HepG2 (cell line): ENCODE results near the gene ZBP1. TPM values are rescaled to one million over a fixed set of nuclear protein-coding genes. Genes with fewer than 3 reads are reported as not detected.

ENCODE experiments used
- ATAC-seq: fragments of 200-7000 bp; cut with Tn5 transposase; 3 replicates; pipeline ENCODE4 v1.9.1; 2020; ENCODE audit warnings: mild to moderate bottlenecking, moderate library complexity
- BruUV-seq: library from RNA; stranded (reverse); fragments of 400-500 nt; replicated peaks from 2 replicates; lab custom pipeline; 2021; lab: Mats Ljungman, UMichigan
- CTCF ChIA-PET: fragments of 300-600 bp; formaldehyde crosslinking; extraction: SDS; loops from one replicate; lab custom pipeline; 2021; ENCODE audit warnings: low total read pairs, inconsistent platforms, low intra/inter-chr PET ratio; lab: Yijun Ruan, JAX
- POLR2A ChIA-PET: fragments of 350-600 bp; sonication (Branson Sonifier 250); formaldehyde crosslinking; loops from one replicate; lab custom pipeline; 2020; ENCODE audit warnings: antibody characterized with exemption, inconsistent platforms; lab: Yijun Ruan, JAX
- DNase-seq: peaks from one replicate; pipeline ENCODE4 v3.0.0-alpha.2; 2015; ENCODE audit warnings: low spot score
- FAIRE-seq: peaks from 3 replicates; lab custom pipeline; 2011; peaks lifted over from hg19 to GRCh38; lab: Jason Lieb, UNC
- H2AFZ ChIP-seq: one replicate; pipeline ENCODE4 v1.6.1; 2011; ENCODE audit warnings: low read length, inconsistent platforms
- H3K27ac ChIP-seq: fragments of 300-600 bp; 3 replicates; pipeline ENCODE4 v1.8.0; 2011; ENCODE audit warnings: mixed run types, mild to moderate bottlenecking, mixed read lengths, low read length, inconsistent platforms; ENCODE audit not compliant: insufficient read depth; ENCODE audit errors: extremely low read length
- H3K27me3 ChIP-seq, 2 experiments: fragments of 200-600 bp in 1 of 2; 2 replicates in 1 of 2; 3 replicates in 1 of 2; pipeline versions ENCODE4 v1.6.0 to v1.8.0; 2011; ENCODE audit warnings: low read length in 2 of 2, mild to moderate bottlenecking in 2 of 2, moderate library complexity in 2 of 2, inconsistent platforms in 1 of 2; ENCODE audit not compliant: insufficient read depth in 2 of 2, control insufficient read depth in 1 of 2
- H3K36me3 ChIP-seq, 2 experiments: fragments of 200-600 bp in 1 of 2; replicated peaks in 1 of 2; 2 replicates in 1 of 2; 3 replicates in 1 of 2; pipeline versions ENCODE4 v1.5.1 to v1.8.0; 2011; ENCODE audit warnings: low read length in 2 of 2, inconsistent platforms in 1 of 2; ENCODE audit not compliant: insufficient read depth in 2 of 2, control insufficient read depth in 1 of 2
- H3K4me1 ChIP-seq: 2 replicates; pipeline ENCODE4 v1.5.1; 2012; ENCODE audit warnings: low read length, inconsistent platforms; ENCODE audit not compliant: insufficient read depth
- H3K4me2 ChIP-seq: 2 replicates; pipeline ENCODE4 v1.6.0; 2011; ENCODE audit warnings: low read depth, low read length, inconsistent platforms
- H3K4me3 ChIP-seq, 3 experiments: fragments of 200-600 bp in 1 of 3; sonication (generic), shearing (Covaris generic) in 1 of 3; replicated peaks in 1 of 3; 2 replicates each; pipeline ENCODE4 v1.5.1; 2011 to 2016; ENCODE audit warnings: low read length in 3 of 3, inconsistent platforms in 2 of 3, low read depth in 2 of 3, mild to moderate bottlenecking in 2 of 3, control low read depth in 1 of 3, mixed read lengths in 1 of 3; ENCODE audit not compliant: insufficient read depth in 1 of 3
- H3K79me2 ChIP-seq: one replicate; pipeline ENCODE4 v1.6.1; 2011; ENCODE audit warnings: low read length, inconsistent platforms; ENCODE audit not compliant: insufficient read depth
- H3K9ac ChIP-seq: 2 replicates; pipeline ENCODE4 v1.6.0; 2011; ENCODE audit warnings: mild to moderate bottlenecking, low read depth, low read length, inconsistent platforms; ENCODE audit not compliant: insufficient read depth
- H3K9me3 ChIP-seq: 2 replicates; pipeline ENCODE4 v1.5.1; 2012; ENCODE audit warnings: mild to moderate bottlenecking, low read length
- H4K20me1 ChIP-seq: 2 replicates; pipeline ENCODE4 v1.6.0; 2011; ENCODE audit warnings: inconsistent platforms, mild to moderate bottlenecking, low read length, moderate library complexity; ENCODE audit not compliant: insufficient read depth
- DRAP1 ChIP-seq: IDR thresholded peaks from 2 replicates; pipeline ENCODE4 v1.6.1; 2016; ENCODE audit warnings: missing genetic modification reagents, missing compliant biosample characterization
- FOXC1 ChIP-seq: sonication (generic); formaldehyde crosslinking; IDR thresholded peaks from 2 replicates; pipeline ENCODE4 v1.8.0; 2022; ENCODE audit warnings: mild to moderate bottlenecking, missing genetic modification reagents, borderline replicate concordance
- RNF219 ChIP-seq: sonication (generic); formaldehyde crosslinking; IDR thresholded peaks from 2 replicates; pipeline ENCODE4 v1.5.0; 2020; ENCODE audit warnings: mild to moderate bottlenecking, missing genetic modification reagents
- SMC3 ChIP-seq: IDR thresholded peaks from 2 replicates; pipeline ENCODE4 v1.6.1; 2011; ENCODE audit warnings: low read length, improper control_type of control experiment
- SOX6 ChIP-seq, 2 experiments: fragments of 450-650 bp in 1 of 2; sonication (generic) in 1 of 2; formaldehyde crosslinking in 1 of 2; IDR thresholded peaks; 2 replicates each; pipeline versions ENCODE4 v1.4.0 to v1.6.1; 2017 to 2020; ENCODE audit warnings: antibody characterized with exemption in 1 of 2, mild to moderate bottlenecking in 1 of 2, missing genetic modification reagents in 1 of 2
- TCF7L2 ChIP-seq: IDR thresholded peaks from 2 replicates; pipeline ENCODE4 v1.6.1; 2011; ENCODE audit warnings: mild to moderate bottlenecking, low read depth, low read length, moderate library complexity
- XBP1 ChIP-seq: sonication (generic); formaldehyde crosslinking; IDR thresholded peaks from 2 replicates; pipeline ENCODE4 v1.5.0; 2020; ENCODE audit warnings: missing genetic modification reagents
- ZNF354B ChIP-seq: sonication (generic); formaldehyde crosslinking; IDR thresholded peaks from 2 replicates; pipeline ENCODE4 v1.8.0; 2022; ENCODE audit warnings: mild to moderate bottlenecking, missing genetic modification reagents
- ZNF563 ChIP-seq: sonication (generic); formaldehyde crosslinking; IDR thresholded peaks from 2 replicates; pipeline ENCODE4 v1.8.0; 2022; ENCODE audit warnings: mild to moderate bottlenecking, moderate library complexity, missing genetic modification reagents
- ZNF564 ChIP-seq: sonication (generic); formaldehyde crosslinking; IDR thresholded peaks from 2 replicates; pipeline ENCODE4 v1.8.1; 2023; ENCODE audit warnings: mild to moderate bottlenecking, missing genetic modification reagents
- ZNF570 ChIP-seq: sonication (generic); formaldehyde crosslinking; IDR thresholded peaks from 2 replicates; pipeline ENCODE4 v1.4.0; 2020; ENCODE audit warnings: mild to moderate bottlenecking, missing genetic modification reagents, borderline replicate concordance
- ZNF850 ChIP-seq: sonication (generic); formaldehyde crosslinking; conservative IDR thresholded peaks from 2 replicates; pipeline ENCODE4 v1.9.0; 2021; ENCODE audit warnings: mild to moderate bottlenecking, missing genetic modification reagents
- WGBS: methylation state at CpG from one replicate; pipeline ENCODE4 v1.1.6; 2017; ENCODE audit warnings: low lambda C conversion rate; 5-methylcytosine and 5-hydroxymethylcytosine counted together
- in situ Hi-C: cut with HindIII; loops from 2 replicates; pipeline ENCODE4 v1.10.0; 2017; ENCODE audit warnings: low pct_unique_long_range_greater_than_20kb; ENCODE audit not compliant: extremely low pct_ligation_motif_present
- intact Hi-C: fragments of 100-400 bp; cut with micrococcal nuclease; formaldehyde crosslinking; loops from one replicate; pipeline ENCODE4 v1.10.0; 2022; ENCODE audit not compliant: unreplicated experiment
- polyA plus RNA-seq, 8 experiments: library from polyadenylated mRNA; depleted of rRNA in 3 of 8; stranded (reverse) in 7 of 8; unstranded in 1 of 8; fragments of >200 nt; fragmentation: Illumina TruSeq in 4 of 8; extraction: Trizol in 4 of 8; gene quantifications; 2 replicates each; pipeline versions ENCODE4 v1.2.1 to v1.2.3, GENCODE V29; 2011 to 2016; ENCODE audit warnings: low read depth in 4 of 8, missing spikeins in 1 of 8, mixed read lengths in 1 of 8; ENCODE audit not compliant: insufficient read depth in 1 of 8
- total RNA-seq, 5 experiments: library from RNA; depleted of rRNA; stranded (reverse); fragments of >200 nt; fragmentation: Illumina TruSeq; extraction: Trizol; gene quantifications; 2 replicates each; pipeline ENCODE4 v1.2.3, GENCODE V29; 2016; ENCODE audit warnings: low read depth in 1 of 5
- TF ChIP-seq, protein P1 (sequence below): IDR thresholded peaks from 2 replicates; pipeline ENCODE4 v1.6.1; 2016; ENCODE audit warnings: low read depth
- TF ChIP-seq, protein P2 (sequence below): sonication (generic); formaldehyde crosslinking; IDR thresholded peaks from 2 replicates; pipeline ENCODE4 v1.4.0; 2020; ENCODE audit warnings: missing genetic modification reagents

The ZBP1 gene
- total and polyA plus RNA-seq, 2 of the 13 experiments (the other 11 are each of a cell fraction or from before 2014, with no cell fraction given): not detected

DNA sequence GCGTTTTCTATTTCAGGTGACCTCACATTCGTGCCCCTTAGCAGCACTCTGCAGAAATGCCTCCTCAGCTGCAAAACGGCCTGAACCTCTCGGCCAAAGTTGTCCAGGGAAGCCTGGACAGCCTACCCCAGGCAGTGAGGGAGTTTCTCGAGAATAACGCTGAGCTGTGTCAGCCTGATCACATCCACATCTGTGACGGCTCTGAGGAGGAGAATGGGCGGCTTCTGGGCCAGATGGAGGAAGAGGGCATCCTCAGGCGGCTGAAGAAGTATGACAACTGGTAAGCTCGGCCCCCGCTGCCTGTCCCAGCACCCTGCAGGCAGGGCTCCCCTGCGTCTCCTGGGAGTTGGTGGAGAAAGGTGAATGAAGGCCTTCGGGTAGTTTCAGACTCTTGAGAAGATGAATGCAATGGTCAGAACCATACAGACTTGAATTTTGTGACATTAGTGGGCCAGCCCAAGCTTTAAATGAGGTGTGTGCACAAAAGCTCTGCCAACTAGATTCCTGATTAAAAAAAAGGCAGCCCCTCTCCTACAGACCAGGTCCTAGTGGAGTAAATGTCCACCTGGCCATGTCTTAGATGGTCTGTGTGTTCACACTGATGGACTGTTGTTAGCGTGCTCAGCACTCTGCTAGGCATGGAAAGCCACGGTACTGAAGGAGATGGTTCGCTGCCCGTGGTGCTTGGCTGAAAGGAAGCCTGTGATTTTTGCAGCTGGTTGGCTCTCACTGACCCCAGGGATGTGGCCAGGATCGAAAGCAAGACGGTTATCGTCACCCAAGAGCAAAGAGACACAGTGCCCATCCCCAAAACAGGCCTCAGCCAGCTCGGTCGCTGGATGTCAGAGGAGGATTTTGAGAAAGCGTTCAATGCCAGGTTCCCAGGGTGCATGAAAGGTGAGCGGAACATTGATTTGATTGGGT is 58.6 kb downstream of the ZBP1 start (continued):
- TF ChIP-seq, protein P1, sequence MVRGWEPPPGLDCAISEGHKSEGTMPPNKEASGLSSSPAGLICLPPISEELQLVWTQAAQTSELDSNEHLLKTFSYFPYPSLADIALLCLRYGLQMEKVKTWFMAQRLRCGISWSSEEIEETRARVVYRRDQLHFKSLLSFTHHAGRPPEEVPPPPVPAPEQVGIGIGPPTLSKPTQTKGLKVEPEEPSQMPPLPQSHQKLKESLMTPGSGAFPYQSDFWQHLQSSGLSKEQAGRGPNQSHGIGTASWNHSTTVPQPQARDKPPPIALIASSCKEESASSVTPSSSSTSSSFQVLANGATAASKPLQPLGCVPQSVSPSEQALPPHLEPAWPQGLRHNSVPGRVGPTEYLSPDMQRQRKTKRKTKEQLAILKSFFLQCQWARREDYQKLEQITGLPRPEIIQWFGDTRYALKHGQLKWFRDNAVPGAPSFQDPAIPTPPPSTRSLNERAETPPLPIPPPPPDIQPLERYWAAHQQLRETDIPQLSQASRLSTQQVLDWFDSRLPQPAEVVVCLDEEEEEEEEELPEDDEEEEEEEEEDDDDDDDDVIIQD (CRISPR knock-in tag): no peak
- TF ChIP-seq FOXC1 (0 out of 2 replicates have a peak, but pooled peaks have one; percentile 2), ZNF354B (CRISPR knock-in tag) (peak; percentile 91; the same call in 1 of the 2 replicates), XBP1 (CRISPR knock-in tag) (0 out of 2 replicates have a peak, but pooled peaks have one; percentile 43), ZNF564 (CRISPR knock-in tag) (no peak), ZNF570 (no peak), ZNF563 (CRISPR knock-in tag) (peak; percentile 43; the same call in 1 of the 2 replicates)

DNA sequence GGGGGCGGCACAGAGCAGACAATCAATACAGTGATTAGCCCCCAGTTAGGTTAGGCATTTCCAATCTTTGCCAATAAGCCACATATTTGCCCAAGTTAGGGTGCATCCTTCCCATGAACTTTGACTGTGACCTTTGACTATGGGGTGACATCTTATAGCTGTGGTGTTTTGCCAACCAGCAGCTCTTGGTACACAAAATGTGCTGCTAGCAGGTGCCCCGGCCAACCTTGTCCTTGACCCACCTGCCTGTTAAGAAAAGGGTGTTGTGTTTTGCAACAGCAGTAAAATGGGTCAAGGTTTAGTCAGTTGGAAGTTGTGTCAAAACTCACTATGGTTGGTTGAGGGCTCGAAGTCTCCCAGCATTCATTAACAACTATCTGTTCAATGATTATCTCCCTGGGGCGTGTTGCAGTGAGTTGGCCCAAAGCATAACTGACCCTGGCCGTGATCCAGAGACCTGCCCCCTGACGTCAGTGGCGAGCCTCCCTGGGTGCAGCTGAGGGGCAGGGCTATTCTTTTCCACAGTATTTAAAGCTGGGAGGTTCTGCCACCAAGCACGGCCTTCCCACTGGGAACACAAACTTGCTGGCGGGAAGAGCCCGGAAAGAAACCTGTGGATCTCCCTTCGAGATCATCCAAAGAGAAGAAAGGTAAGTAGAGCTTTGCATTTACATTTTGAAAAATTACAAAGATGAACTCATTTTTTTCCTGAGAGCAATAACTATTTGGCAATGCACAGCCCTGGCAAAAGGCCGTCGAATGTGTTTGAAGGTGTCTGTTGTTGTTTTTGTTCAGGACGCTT is 59.5 kb downstream of the ZBP1 start, which contains the start of gene PCK1:
PCK1 (plus strand) TSS at position 557 of the 802 bp plus-strand sequence. CDS start 302 bp downstream, outside the sequence.
- BruUV-seq: no TSS peak
- under 1% methylated on average over 14 of the region's 14 CpGs for WGBS
- DNase-seq (peak; percentile 89), FAIRE-seq (peak; percentile 100), ATAC-seq (peak; percentile 89)
- POLR2A ChIA-PET: interaction anchor here (0.8 to 5.6 kb wide), 16 partner anchors 13 to 828 kb away, joined by 3 to 96 read pairs (median 10); partner anchors contain the start of genes RAB22A, RBM38 and VAPB
- Histone ChIP-seq H3K9me3 (no peaks in the 10 kb centered on the region), H3K27ac (peak within 1 kb of the TSS; percentile 80), H3K4me1 (peaks cover 100% of the 10 kb centered on the region), H3K4me3 (peak within 1 kb of the TSS; percentile 47 to 68 (median 50)), H2AFZ (no peak within 1 kb of the TSS), H3K27me3 (peaks cover 7 to 10% of the 10 kb centered on the region in 2 experiments; a peak in 4 of 5 replicates), H3K9ac (peak within 1 kb of the TSS; percentile 76), H3K36me3 (peaks cover 0 to 22% of the 10 kb centered on the region in 2 experiments; a peak in 2 of 5 replicates), H3K79me2 (peaks cover 10% of the 10 kb centered on the region), H3K4me2 (peak within 1 kb of the TSS; percentile 77), H4K20me1 (no peaks in the 10 kb centered on the region; the same call in 1 of the 2 replicates)
- intact Hi-C loops: no loop called here
- CTCF ChIA-PET: interaction anchor here (0.6 to 1.2 kb wide), 2 partner anchors 23 to 152 kb away, joined by 3 read pairs; no protein-coding TSS in a partner anchor
- in situ Hi-C loops: no loop called here
- TF ChIP-seq ZNF850 (CRISPR knock-in tag) (peak; percentile 36), TCF7L2 (no peak), SMC3 (peak; percentile 44), SOX6 (IDR thresholded peaks at IDR 0.05) (no peak), SOX6 (CRISPR knock-in tag; IDR thresholded peaks at IDR 0.05) (peak; percentile 98), RNF219 (CRISPR knock-in tag) (no peak; the same call in 1 of the 2 replicates), DRAP1 (CRISPR knock-in tag) (peak; percentile 100)
- TF ChIP-seq, protein P2, sequence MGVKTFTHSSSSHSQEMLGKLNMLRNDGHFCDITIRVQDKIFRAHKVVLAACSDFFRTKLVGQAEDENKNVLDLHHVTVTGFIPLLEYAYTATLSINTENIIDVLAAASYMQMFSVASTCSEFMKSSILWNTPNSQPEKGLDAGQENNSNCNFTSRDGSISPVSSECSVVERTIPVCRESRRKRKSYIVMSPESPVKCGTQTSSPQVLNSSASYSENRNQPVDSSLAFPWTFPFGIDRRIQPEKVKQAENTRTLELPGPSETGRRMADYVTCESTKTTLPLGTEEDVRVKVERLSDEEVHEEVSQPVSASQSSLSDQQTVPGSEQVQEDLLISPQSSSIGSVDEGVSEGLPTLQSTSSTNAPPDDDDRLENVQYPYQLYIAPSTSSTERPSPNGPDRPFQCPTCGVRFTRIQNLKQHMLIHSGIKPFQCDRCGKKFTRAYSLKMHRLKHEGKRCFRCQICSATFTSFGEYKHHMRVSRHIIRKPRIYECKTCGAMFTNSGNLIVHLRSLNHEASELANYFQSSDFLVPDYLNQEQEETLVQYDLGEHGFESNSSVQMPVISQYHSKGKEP (CRISPR knock-in tag): no peak
